Amniotic epithelial cell (primary cell): ENCODE results near the gene SULT1A2.
"Not testable (repeated sequence)": the region's sequence is repeated elsewhere in the genome, so short reads cannot be mapped to it uniquely, and the experiment has no call there.

Experiments
- DNase-seq: peaks from one replicate; pipeline ENCODE4 v3.0.0-alpha.2; 2010; ENCODE audit warnings: low read depth

Gene SULT1A2

GRCh38 chr16:28609631-28610594 is 13.1 kb upstream of the SULT1A2 start, which contains the start of gene SULT1A1:
Gene SULT1A1 (minus strand): TSS chr16:28610044. CDS start chr16:28608855, 1,189 bp downstream.
- no peak for DNase-seq

GRCh38 chr16:28608867-28609596 is 12.2 kb upstream of the SULT1A2 start:
- DNase-seq = not testable (repeated sequence)

DNA sequence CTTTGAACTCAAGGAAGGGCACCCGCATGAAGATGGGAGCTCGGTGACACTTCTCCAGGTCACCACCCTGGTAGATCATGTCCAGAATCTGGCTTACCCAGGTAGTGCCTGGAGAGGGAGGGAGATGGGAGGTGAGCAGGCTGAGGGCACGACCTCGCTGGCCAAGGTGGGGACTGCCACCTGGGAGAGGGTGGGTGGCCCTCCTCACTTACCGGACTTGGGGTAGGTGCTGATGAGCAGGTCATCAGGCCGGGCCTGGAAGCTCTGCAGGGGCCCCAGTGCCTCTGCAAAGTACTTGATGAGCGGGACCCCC is 11.6 kb upstream of the SULT1A2 start:
- DNase-seq = not testable (repeated sequence)

DNA sequence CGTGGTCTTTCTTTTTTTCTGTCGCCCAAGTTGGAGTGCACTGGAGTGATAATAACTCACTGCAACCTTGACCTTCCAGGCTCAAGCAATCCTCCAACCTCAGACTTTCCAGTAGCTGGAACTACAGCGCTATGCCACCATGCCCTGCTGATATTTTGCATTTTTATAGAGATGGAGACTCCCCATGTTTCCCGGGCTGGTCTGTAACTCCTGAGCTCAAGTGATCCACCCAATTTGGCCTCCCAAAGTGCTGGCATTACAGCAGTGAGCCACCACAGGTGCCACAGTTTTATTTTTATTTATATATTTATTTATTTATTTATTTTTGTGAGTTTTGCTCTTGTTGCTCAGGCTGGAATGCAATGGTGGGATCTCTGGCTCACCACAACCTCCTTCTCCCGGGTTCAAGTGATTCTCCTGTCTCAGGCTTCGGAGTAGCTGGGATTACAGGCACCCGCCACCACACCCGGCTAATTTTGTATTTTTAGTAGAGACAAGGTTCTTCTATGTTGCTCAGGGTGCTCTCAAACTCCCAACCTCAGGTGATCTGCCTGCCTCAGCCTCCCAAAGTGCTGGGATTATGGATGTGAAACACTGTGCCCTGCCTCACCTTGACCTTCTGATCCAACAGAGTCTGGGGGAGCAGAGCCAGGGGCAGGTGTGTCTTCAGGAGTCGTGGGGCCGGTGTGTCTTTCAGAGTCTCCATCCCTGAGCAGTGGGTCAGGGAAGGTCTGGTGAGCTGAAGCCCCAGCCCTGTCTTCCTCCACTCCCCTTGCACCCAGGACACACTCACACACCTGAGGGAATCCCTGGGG is 11.0 kb upstream of the SULT1A2 start:
- not testable (repeated sequence) for DNase-seq

- no peak for DNase-seq
Observed at GRCh38 chr16:28607116-28607623, 10.3 kb upstream of the SULT1A2 start.

GRCh38 chr16:28606291-28607115 is 9.7 kb upstream of the SULT1A2 start:
- no peak for DNase-seq

GRCh38 chr16:28604186-28604565 is 7.3 kb upstream of the SULT1A2 start:
- DNase-seq = no peak

DNA sequence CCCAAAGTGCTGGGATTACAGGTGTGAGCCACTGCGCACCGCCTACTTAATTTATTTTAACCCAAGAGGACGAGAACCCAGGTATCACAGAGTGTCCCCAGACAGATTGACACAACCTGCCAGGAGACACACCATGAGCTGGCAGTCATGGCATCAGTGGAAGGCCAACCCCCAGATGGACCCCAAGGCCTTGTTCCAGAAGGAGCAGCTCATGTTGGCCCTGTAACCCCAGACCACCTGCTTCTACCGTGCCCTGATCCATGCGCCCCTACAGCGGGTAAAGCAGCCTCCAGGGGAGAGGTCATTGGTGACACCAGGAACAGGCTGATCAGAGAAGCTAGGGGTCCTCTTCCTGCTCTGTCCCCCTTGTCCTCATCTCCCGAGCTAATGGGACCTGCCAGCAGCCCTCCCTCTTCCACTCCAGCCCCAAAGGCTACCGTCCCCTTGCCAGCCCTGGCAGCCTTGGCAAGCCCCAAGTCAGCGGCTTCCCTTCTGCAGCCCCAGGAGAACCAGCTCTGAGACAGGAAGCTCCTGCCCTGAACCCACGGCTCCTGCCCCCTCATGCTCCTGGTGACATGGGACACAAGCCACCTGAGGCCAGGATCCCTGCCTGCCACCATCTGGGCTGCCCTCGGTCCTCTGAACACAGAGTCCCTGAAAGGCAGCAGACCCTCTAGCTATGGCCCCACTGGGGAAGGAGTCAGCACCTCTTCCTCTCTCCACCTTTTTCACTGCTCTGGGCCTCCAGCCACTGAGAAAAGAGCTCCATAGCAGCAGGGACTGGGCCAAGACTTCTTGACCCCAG is 6.7 kb upstream of the SULT1A2 start:
- DNase-seq = no peak

DNA sequence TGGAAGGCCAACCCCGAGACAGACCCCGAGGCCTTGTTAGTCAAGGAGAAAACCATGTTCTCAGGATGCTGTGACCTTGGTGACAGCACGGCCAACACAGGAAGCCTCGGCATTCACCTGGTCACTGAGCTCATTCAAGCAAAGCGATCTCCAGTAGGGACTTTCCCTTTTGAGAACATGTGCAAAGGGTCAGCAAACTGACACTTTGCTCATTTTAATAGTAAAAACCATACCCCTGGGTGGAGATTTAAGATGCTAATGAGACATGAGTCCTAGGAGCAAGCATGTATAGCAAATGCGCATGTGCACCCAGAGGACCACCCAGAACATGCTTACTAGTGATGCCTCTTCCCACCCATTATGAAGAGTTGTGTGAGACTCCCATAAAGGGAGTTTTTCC is 5.7 kb upstream of the SULT1A2 start:
- no peak for DNase-seq

GRCh38 chr16:28602062-28602461 is 5.2 kb upstream of the SULT1A2 start:
- not testable (repeated sequence) for DNase-seq

- not testable (repeated sequence) for DNase-seq
Observed at GRCh38 chr16:28601589-28601988, 4.7 kb upstream of the SULT1A2 start.

GRCh38 chr16:28600965-28601364 is 4.1 kb upstream of the SULT1A2 start:
- not testable (repeated sequence) for DNase-seq

GRCh38 chr16:28599377-28600285 is 2.8 kb upstream of the SULT1A2 start:
- not testable (repeated sequence) for DNase-seq

DNA sequence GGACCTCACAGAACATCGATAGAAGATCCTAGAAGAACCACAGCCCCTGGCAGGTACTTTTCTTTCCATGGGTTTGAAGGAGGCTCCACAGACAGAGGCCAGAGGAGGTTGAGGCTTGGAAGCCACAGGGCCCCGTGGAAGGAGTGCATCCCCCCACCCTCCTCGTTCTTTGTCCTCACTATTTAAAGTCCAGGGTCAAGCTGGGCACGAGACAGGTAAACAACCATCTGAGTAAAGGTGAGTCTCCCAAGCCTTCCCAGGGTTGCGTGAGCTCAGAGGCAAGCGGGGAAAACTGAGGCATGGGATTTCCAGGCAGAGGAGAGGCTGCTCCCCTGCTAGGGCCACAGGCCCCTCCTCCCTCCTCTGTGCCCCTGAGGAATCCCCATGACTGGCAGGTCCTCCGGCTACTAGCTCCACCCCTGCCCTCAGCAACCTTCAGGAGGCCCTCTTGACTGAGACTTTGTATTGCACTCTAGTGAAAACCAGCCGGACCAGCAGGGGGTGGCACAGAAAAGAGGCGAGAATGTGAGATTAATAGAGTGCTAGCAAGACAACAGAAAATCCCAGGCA is 927 bp upstream of the SULT1A2 start:
- no peak for DNase-seq

GRCh38 chr16:28596115-28596630 is 677 bp downstream of the SULT1A2 start:
- DNase-seq = peak; percentile 15

- not testable (repeated sequence) for DNase-seq
Observed at GRCh38 chr16:28595451-28595850, 1.4 kb downstream of the SULT1A2 start.

DNA sequence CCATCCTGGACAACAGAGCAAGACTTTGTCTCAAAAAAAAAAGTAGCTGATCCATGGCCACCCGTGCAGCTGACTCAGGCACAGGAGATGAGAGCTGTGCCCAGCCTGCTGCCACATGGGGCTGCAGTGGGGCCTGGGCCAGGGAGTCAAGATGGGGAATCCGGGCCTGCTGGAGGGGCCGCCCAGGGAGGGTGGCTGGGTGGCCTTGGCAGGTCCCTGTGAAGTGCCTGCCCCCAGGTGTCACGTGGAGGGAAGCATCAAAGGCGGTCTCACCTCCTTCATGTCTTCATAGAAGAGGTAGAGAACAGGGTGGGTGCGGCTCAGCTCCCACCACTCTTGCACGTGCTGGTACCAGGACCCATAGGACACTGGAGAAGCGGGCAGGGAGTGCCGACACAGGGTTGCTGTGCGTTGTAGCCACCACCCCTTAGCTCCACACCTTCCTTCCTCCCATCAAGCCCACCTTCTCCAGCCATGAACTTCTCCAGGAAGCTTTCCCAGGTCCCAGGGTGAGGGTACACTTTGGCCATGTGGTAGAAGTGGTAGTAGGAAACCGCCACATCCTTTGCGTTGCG is 3.8 kb downstream of the SULT1A2 start:
- DNase-seq = no peak

DNA sequence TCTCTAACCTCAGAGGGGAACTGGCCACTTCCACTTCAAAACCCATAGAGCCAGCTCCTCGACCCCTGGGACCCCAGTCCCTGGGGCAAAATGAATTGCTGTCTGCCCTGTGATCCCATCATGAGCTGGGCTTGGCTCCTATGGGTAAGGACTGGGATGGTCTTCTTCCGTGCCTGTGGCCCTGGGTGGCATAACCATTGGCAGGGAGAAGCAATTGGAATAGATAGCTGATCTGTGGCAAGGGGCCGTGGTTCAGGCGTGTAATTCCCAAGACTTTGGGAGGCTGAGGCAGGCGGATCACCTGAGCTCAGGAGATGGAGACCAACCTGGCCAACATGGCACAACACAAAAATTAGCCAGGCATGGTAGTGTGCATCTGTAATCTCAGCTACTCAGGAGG is 4.3 kb downstream of the SULT1A2 start:
- no peak for DNase-seq
